ENCODE data around the gene CACNA2D2. TPM values are rescaled to one million over a fixed set of nuclear protein-coding genes. Genes with fewer than 3 reads are reported as not detected.

The CACNA2D2 gene
- total RNA-seq, 1 donor from 2014 or later: 1.0 TPM

GRCh38 chr3:50320853-50321335, 182.5 kb downstream of the CACNA2D2 start:
- H3K9ac ChIP-seq (ENCODE audit: low read depth in 1 of 3, low read length in 3 of 3): peak overlapping the region; percentile 96 to 99 (median 98)
- H3K27me3 ChIP-seq (ENCODE audit: control insufficient read depth in 3 of 3, insufficient read depth in 3 of 3, low read length in 3 of 3): no peaks in the 10 kb centered on the region
- H3K9me3 ChIP-seq (ENCODE audit: control insufficient read depth in 3 of 3, low read length in 3 of 3): no peaks in the 10 kb centered on the region
- peak overlapping the region; percentile 97 for H3K27ac ChIP-seq (ENCODE audit: low read depth, low read length)
- peaks cover 55 to 77% (median 68%) of the 10 kb centered on the region in 3 donors for H3K4me1 ChIP-seq (ENCODE audit: control insufficient read depth in 3 of 3, insufficient read depth in 3 of 3, low read length in 3 of 3)
- peaks cover 34 to 38% (median 34%) of the 10 kb centered on the region in 3 donors for H3K36me3 ChIP-seq (ENCODE audit: control insufficient read depth in 3 of 3, insufficient read depth in 3 of 3, low read length in 3 of 3)
- H3K4me3 ChIP-seq (ENCODE audit: low read length in 3 of 3): peak overlapping the region; percentile 91 to 98 (median 92)

GRCh38 chr3:50319894-50320625, 183.4 kb downstream of the CACNA2D2 start:
- peaks cover 29 to 35% (median 31%) of the 10 kb centered on the region in 3 donors for H3K36me3 ChIP-seq (ENCODE audit: control insufficient read depth in 3 of 3, insufficient read depth in 3 of 3, low read length in 3 of 3)
- H3K9ac ChIP-seq (ENCODE audit: low read depth in 1 of 3, low read length in 3 of 3): peak overlapping the region; percentile 96 to 99 (median 98)
- H3K4me1 ChIP-seq (ENCODE audit: control insufficient read depth in 3 of 3, insufficient read depth in 3 of 3, low read length in 3 of 3): peaks cover 55 to 73% (median 68%) of the 10 kb centered on the region in 3 donors
- peak overlapping the region; percentile 97 for H3K27ac ChIP-seq (ENCODE audit: low read depth, low read length)
- no peaks in the 10 kb centered on the region for H3K9me3 ChIP-seq (ENCODE audit: control insufficient read depth in 3 of 3, low read length in 3 of 3)
- peak overlapping the region; percentile 91 to 98 (median 92) for H3K4me3 ChIP-seq (ENCODE audit: low read length in 3 of 3)
- no peaks in the 10 kb centered on the region for H3K27me3 ChIP-seq (ENCODE audit: control insufficient read depth in 3 of 3, insufficient read depth in 3 of 3, low read length in 3 of 3)

DNA sequence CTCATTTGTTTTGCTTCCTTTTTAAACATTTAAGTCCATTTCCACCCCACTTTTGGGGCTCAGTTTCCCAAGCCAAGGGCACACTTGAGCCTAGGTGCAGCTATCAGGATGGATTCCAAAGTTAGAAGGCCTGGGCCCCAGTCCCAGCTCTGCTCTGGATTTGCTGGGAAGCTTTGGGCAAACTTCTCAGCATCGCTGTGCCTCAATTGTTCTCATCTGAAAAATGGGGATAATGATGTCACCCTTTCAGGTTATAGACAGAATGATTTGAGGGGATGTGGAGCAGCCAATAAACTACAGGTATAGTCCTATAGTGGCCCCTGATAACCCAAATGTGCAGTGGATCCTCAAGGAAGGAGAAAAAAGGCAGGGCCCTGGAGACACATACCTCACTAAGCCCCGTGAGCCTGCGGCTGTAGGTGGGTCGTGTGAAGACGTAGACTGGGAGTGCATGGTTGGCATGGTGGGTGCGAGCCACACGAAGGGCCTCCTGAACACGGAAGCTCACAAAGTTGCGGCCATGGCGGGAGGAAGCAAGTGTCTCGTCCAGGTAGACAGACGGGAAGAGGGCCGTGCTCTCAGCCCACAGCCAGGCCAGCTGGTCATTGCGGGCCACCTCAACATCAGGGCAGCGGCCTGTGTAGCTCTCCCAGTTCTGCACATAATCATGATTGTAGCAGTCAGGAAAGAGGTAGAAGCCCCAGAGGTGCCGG, 184.1 kb downstream of the CACNA2D2 start:
- H3K9ac ChIP-seq (ENCODE audit: low read depth in 1 of 3, low read length in 3 of 3): peak overlapping the region; percentile 96 to 99 (median 98)

DNA sequence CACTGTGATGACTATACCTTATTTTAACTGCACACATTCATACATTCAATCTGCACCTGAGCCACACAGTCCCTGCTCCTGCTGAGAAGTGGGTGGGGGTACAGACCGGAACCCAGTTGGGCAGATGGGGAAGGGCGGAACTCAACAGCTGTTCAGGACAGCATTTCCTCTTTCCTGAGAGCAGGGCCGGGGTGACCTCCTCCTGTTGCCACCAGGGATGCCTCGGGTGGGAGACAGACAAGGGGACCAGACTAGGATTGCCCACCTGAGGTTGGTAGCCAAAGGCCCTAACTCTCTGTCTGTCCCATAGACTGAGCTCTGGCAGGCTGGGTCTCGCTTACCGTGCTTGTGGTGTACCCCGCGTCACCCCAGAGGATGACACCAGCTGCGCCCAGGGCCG, 184.8 kb downstream of the CACNA2D2 start:
- Histone ChIP-seq H3K4me1 (ENCODE audit: control insufficient read depth in 3 of 3, insufficient read depth in 3 of 3, low read length in 3 of 3) (peaks cover 55 to 72% (median 67%) of the 10 kb centered on the region in 3 donors), H3K36me3 (ENCODE audit: control insufficient read depth in 3 of 3, insufficient read depth in 3 of 3, low read length in 3 of 3) (peaks cover 28 to 34% (median 31%) of the 10 kb centered on the region in 3 donors), H3K27ac (ENCODE audit: low read depth, low read length) (no peak overlapping the region), H3K4me3 (ENCODE audit: low read length in 3 of 3) (peak overlapping the region; percentile 17 to 45 (median 38)), H3K27me3 (ENCODE audit: control insufficient read depth in 3 of 3, insufficient read depth in 3 of 3, low read length in 3 of 3) (no peaks in the 10 kb centered on the region), H3K9me3 (ENCODE audit: control insufficient read depth in 3 of 3, low read length in 3 of 3) (no peaks in the 10 kb centered on the region), H3K9ac (ENCODE audit: low read depth in 1 of 3, low read length in 3 of 3) (peak overlapping the region in 2 of 3 donors; percentile 43 to 60)

More for the DNA sequence above, 184.1 kb downstream of the CACNA2D2 start:
- Histone ChIP-seq H3K36me3 (ENCODE audit: control insufficient read depth in 3 of 3, insufficient read depth in 3 of 3, low read length in 3 of 3) (peaks cover 28 to 34% (median 31%) of the 10 kb centered on the region in 3 donors), H3K27me3 (ENCODE audit: control insufficient read depth in 3 of 3, insufficient read depth in 3 of 3, low read length in 3 of 3) (no peaks in the 10 kb centered on the region), H3K4me1 (ENCODE audit: control insufficient read depth in 3 of 3, insufficient read depth in 3 of 3, low read length in 3 of 3) (peaks cover 60 to 76% (median 71%) of the 10 kb centered on the region in 3 donors), H3K9me3 (ENCODE audit: control insufficient read depth in 3 of 3, low read length in 3 of 3) (no peaks in the 10 kb centered on the region), H3K4me3 (ENCODE audit: low read length in 3 of 3) (peak overlapping the region; percentile 17 to 98 (median 91)), H3K27ac (ENCODE audit: low read depth, low read length) (no peak overlapping the region)

DNA sequence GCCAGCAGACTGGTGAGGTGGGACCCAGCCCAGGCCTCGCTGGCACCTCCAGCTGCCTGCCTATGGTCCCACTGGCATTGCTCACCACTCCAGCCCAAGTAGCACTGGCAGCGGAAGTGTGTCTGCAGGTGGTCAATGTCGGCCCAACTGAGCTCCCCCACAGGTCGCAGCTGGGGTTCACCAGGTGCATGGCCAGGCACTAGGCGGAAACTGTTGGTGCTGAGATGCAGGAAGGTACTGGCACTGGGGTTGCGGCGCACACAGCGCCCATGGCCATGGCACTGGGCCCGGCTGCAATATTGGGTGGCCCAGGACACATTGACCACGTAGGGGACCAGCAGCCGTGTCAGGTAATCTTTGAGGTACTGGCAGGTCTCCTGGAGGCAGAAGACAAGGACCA, 185.3 kb downstream of the CACNA2D2 start:
- Histone ChIP-seq H3K27me3 (ENCODE audit: control insufficient read depth in 3 of 3, insufficient read depth in 3 of 3, low read length in 3 of 3) (no peaks in the 10 kb centered on the region), H3K4me1 (ENCODE audit: control insufficient read depth in 3 of 3, insufficient read depth in 3 of 3, low read length in 3 of 3) (peaks cover 55 to 72% (median 65%) of the 10 kb centered on the region in 3 donors), H3K4me3 (ENCODE audit: low read length in 3 of 3) (peak overlapping the region in 2 of 3 donors; percentile 17 to 45), H3K9ac (ENCODE audit: low read depth in 1 of 3, low read length in 3 of 3) (peak overlapping the region in 2 of 3 donors; percentile 51 to 60), H3K9me3 (ENCODE audit: control insufficient read depth in 3 of 3, low read length in 3 of 3) (no peaks in the 10 kb centered on the region), H3K36me3 (ENCODE audit: control insufficient read depth in 3 of 3, insufficient read depth in 3 of 3, low read length in 3 of 3) (peaks cover 28 to 34% (median 31%) of the 10 kb centered on the region in 3 donors), H3K27ac (ENCODE audit: low read depth, low read length) (no peak overlapping the region)

- H3K27me3 ChIP-seq (ENCODE audit: control insufficient read depth in 3 of 3, insufficient read depth in 3 of 3, low read length in 3 of 3): no peaks in the 10 kb centered on the region
- no peaks in the 10 kb centered on the region for H3K9me3 ChIP-seq (ENCODE audit: control insufficient read depth in 3 of 3, low read length in 3 of 3)
- no peak overlapping the region for H3K4me3 ChIP-seq (ENCODE audit: low read length in 3 of 3)
- no peak overlapping the region for H3K27ac ChIP-seq (ENCODE audit: low read depth, low read length)
- H3K36me3 ChIP-seq (ENCODE audit: control insufficient read depth in 3 of 3, insufficient read depth in 3 of 3, low read length in 3 of 3): peaks cover 28 to 34% (median 31%) of the 10 kb centered on the region in 3 donors
- peaks cover 53 to 64% (median 58%) of the 10 kb centered on the region in 3 donors for H3K4me1 ChIP-seq (ENCODE audit: control insufficient read depth in 3 of 3, insufficient read depth in 3 of 3, low read length in 3 of 3)
- peak overlapping the region in 1 of 3 donors; percentile 51 for H3K9ac ChIP-seq (ENCODE audit: low read depth in 1 of 3, low read length in 3 of 3)
These were observed 186.1 kb downstream of the CACNA2D2 start for GRCh38 chr3:50317300-50317699.

GRCh38 chr3:50316657-50317242, 186.7 kb downstream of the CACNA2D2 start:
- no peak overlapping the region for H3K27ac ChIP-seq (ENCODE audit: low read depth, low read length)
- H3K9me3 ChIP-seq (ENCODE audit: control insufficient read depth in 3 of 3, low read length in 3 of 3): no peaks in the 10 kb centered on the region
- H3K4me3 ChIP-seq (ENCODE audit: low read length in 3 of 3): no peak overlapping the region
- peaks cover 28 to 34% (median 31%) of the 10 kb centered on the region in 3 donors for H3K36me3 ChIP-seq (ENCODE audit: control insufficient read depth in 3 of 3, insufficient read depth in 3 of 3, low read length in 3 of 3)
- no peaks in the 10 kb centered on the region for H3K27me3 ChIP-seq (ENCODE audit: control insufficient read depth in 3 of 3, insufficient read depth in 3 of 3, low read length in 3 of 3)
- H3K9ac ChIP-seq (ENCODE audit: low read depth in 1 of 3, low read length in 3 of 3): peak overlapping the region in 1 of 3 donors; percentile 51
- H3K4me1 ChIP-seq (ENCODE audit: control insufficient read depth in 3 of 3, insufficient read depth in 3 of 3, low read length in 3 of 3): peaks cover 47 to 59% (median 53%) of the 10 kb centered on the region in 3 donors

- H3K4me1 ChIP-seq (ENCODE audit: control insufficient read depth in 3 of 3, insufficient read depth in 3 of 3, low read length in 3 of 3): peaks cover 36 to 47% (median 42%) of the 10 kb centered on the region in 3 donors
- no peaks in the 10 kb centered on the region for H3K27me3 ChIP-seq (ENCODE audit: control insufficient read depth in 3 of 3, insufficient read depth in 3 of 3, low read length in 3 of 3)
- H3K9ac ChIP-seq (ENCODE audit: low read depth in 1 of 3, low read length in 3 of 3): no peak overlapping the region
- no peak overlapping the region for H3K27ac ChIP-seq (ENCODE audit: low read depth, low read length)
- no peak overlapping the region for H3K4me3 ChIP-seq (ENCODE audit: low read length in 3 of 3)
- H3K9me3 ChIP-seq (ENCODE audit: control insufficient read depth in 3 of 3, low read length in 3 of 3): no peaks in the 10 kb centered on the region
- peaks cover 27 to 31% (median 30%) of the 10 kb centered on the region in 3 donors for H3K36me3 ChIP-seq (ENCODE audit: control insufficient read depth in 3 of 3, insufficient read depth in 3 of 3, low read length in 3 of 3)
These were observed 188.6 kb downstream of the CACNA2D2 start for GRCh38 chr3:50314816-50315215.

DNA sequence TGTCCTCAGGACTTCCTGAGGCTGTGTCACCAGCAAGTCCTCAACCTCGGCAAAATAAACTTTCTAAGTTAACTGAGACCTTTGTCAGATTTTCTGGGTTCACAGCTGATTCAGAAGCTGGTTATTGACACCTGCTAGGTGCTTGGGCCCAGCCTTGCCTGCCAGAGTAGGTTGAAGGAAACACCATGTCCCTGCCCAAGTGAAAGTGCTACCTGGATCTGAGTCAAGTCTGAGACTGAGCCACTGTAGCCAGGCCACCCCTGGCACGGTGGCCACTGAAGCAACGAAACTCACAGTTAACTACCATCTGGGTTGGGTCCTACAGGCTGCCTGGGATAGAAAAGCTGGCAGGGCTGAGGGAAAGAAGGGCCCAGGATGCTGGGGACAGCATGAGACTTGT, 189.1 kb downstream of the CACNA2D2 start:
- Histone ChIP-seq H3K27me3 (ENCODE audit: control insufficient read depth in 3 of 3, insufficient read depth in 3 of 3, low read length in 3 of 3) (no peaks in the 10 kb centered on the region), H3K4me3 (ENCODE audit: low read length in 3 of 3) (no peak overlapping the region), H3K9me3 (ENCODE audit: control insufficient read depth in 3 of 3, low read length in 3 of 3) (no peaks in the 10 kb centered on the region), H3K9ac (ENCODE audit: low read depth in 1 of 3, low read length in 3 of 3) (peak overlapping the region in 1 of 3 donors; percentile 60), H3K27ac (ENCODE audit: low read depth, low read length) (no peak overlapping the region), H3K36me3 (ENCODE audit: control insufficient read depth in 3 of 3, insufficient read depth in 3 of 3, low read length in 3 of 3) (peaks cover 22 to 26% (median 25%) of the 10 kb centered on the region in 3 donors), H3K4me1 (ENCODE audit: control insufficient read depth in 3 of 3, insufficient read depth in 3 of 3, low read length in 3 of 3) (peaks cover 31 to 42% (median 38%) of the 10 kb centered on the region in 3 donors)

All from skeletal muscle tissue (tissue), 4 donors.